B cell (primary cell): ENCODE data around the gene ACTL6B.

Experiments
- EZH2 ChIP-seq: IDR thresholded peaks from 2 replicates; pipeline ENCODE4 v1.6.1; 2012; ENCODE audit warnings: borderline replicate concordance, low read depth, mild to moderate bottlenecking, moderate library complexity, low read length; ENCODE audit not compliant: insufficient read depth, poor library complexity, severe bottlenecking
- TF ChIP-seq, protein P1 (sequence below): fragments of 200-600 bp; IDR thresholded peaks from one replicate; pipeline ENCODE4 v1.8.0; 2022; ENCODE audit warnings: antibody characterized with exemption, mild to moderate bottlenecking

DNA sequence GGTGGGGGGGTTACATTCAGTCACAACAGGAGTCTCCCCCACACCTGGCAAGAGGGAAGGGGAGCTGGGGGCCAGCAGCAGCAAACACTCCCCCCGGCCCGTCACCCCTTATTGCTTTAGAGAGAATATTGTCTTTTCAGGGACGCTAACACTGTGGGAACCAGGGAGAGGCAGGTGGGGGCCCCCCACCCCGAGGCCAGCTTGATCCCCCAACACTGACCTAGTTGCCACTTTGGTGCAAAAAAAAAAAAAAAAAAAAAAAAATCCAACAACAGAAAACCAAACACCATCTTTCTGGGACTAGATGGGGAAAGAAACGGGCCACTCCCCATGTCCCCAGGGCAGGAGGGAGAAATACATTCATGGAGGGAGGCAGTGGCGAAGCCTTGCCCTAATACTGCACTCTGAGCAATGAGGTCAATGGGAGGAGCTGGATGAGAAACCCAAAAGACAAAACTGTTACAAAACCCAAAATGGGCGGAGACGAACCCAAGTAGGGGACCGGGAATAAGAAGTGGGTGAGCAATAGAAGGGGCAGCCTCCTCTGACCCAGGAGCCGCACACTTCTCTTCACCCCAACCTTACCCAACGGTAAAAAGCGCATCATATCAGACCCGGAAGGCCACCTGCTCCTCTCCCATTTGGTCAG is 23.8 kb upstream of the ACTL6B start:
- TF ChIP-seq, protein P1, sequence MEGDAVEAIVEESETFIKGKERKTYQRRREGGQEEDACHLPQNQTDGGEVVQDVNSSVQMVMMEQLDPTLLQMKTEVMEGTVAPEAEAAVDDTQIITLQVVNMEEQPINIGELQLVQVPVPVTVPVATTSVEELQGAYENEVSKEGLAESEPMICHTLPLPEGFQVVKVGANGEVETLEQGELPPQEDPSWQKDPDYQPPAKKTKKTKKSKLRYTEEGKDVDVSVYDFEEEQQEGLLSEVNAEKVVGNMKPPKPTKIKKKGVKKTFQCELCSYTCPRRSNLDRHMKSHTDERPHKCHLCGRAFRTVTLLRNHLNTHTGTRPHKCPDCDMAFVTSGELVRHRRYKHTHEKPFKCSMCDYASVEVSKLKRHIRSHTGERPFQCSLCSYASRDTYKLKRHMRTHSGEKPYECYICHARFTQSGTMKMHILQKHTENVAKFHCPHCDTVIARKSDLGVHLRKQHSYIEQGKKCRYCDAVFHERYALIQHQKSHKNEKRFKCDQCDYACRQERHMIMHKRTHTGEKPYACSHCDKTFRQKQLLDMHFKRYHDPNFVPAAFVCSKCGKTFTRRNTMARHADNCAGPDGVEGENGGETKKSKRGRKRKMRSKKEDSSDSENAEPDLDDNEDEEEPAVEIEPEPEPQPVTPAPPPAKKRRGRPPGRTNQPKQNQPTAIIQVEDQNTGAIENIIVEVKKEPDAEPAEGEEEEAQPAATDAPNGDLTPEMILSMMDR, result no peak
- TF ChIP-seq EZH2, result no peak
